ENCODE data around the gene PATL1. TPM values are rescaled to one million over a fixed set of nuclear protein-coding genes. Genes with fewer than 3 reads are reported as not detected.

PATL1 gene
- total and polyA plus RNA-seq, 2 of the 4 experiments (the other 2 are of a cell fraction) = 3.9 to 29.7 TPM

GRCh38 chr11:59698506-59698905 lies 29.7 kb upstream of the PATL1 start:
- no peak overlapping the region for H4K8ac ChIP-seq (ENCODE audit: low read depth in 2 of 2, low read length in 2 of 2)
- H3K9me1 ChIP-seq (ENCODE audit: insufficient read depth, low read length) = no peaks in the 10 kb centered on the region
- no peak overlapping the region for H2BK20ac ChIP-seq (ENCODE audit: low read depth, low read length)
- H3K4me2 ChIP-seq (ENCODE audit: low read depth, low read length) = no peak overlapping the region
- no peaks in the 10 kb centered on the region for H3K27me3 ChIP-seq (ENCODE audit: control insufficient read depth, insufficient read depth, low read length)
- no peak overlapping the region for H4K5ac ChIP-seq (ENCODE audit: low read depth, low read length)
- intact Hi-C loops (cut with micrococcal nuclease) = no loop called here
- DNase-seq = no peak
- H2BK15ac ChIP-seq (ENCODE audit: low read depth, low read length) = no peak overlapping the region
- no peaks in the 10 kb centered on the region for H4K20me1 ChIP-seq (ENCODE audit: insufficient read depth, low read length)
- dilution Hi-C loops (cut with HindIII; ENCODE audit: low sequenced_read_pairs, unreplicated experiment) = no loop called here
- no peak for ATAC-seq (ENCODE audit: low read depth)
- H3K9me3 ChIP-seq (ENCODE audit: control insufficient read depth, insufficient read depth, low read length) = no peaks in the 10 kb centered on the region
- no peak overlapping the region for H3K27ac ChIP-seq (ENCODE audit: insufficient read depth, low read length)
- H3K36me3 ChIP-seq (ENCODE audit: control insufficient read depth, insufficient read depth, low read length) = no peaks in the 10 kb centered on the region
- BruUV-seq (replicated peaks) = no TSS peak
- no peak overlapping the region for H4K91ac ChIP-seq (ENCODE audit: insufficient read depth, low read depth, low read length)
- H2AFZ ChIP-seq (replicated peaks; ENCODE audit: low read length, poor library complexity) = no peak overlapping the region
- H2BK5ac ChIP-seq (ENCODE audit: low read depth, low read length, poor library complexity, severe bottlenecking) = no peak overlapping the region
- H2AK5ac ChIP-seq (ENCODE audit: low read depth, low read length) = no peak overlapping the region
- TF ChIP-seq CEBPB (IDR thresholded peaks at IDR 0.05; ENCODE audit: low read depth, low read length) = 0 out of 2 replicates have a peak, but pooled peaks have one; percentile 1
- no peak for TF ChIP-seq SMC3 (IDR thresholded peaks at IDR 0.05; ENCODE audit: low read depth, low read length)
- H3K4me1 ChIP-seq (ENCODE audit: control insufficient read depth, insufficient read depth, low read length) = no peaks in the 10 kb centered on the region
- H3K9ac ChIP-seq (ENCODE audit: low read depth, low read length) = no peak overlapping the region
- no peak overlapping the region for H3K14ac ChIP-seq (replicated peaks; ENCODE audit: low read depth, low read length)
- no peaks in the 10 kb centered on the region for H3K79me1 ChIP-seq (ENCODE audit: low read depth in 1 of 2, low read length in 2 of 2)
- no peak overlapping the region for H3K4me3 ChIP-seq (ENCODE audit: insufficient read depth, low read depth, low read length)
- CTCF ChIA-PET = no interaction called here
- H3K56ac ChIP-seq (ENCODE audit: extremely low read depth, insufficient read depth, low read length) = no peak overlapping the region
- H3K4ac ChIP-seq (ENCODE audit: low read depth, low read length) = no peak overlapping the region
- no peak overlapping the region for H3K18ac ChIP-seq (ENCODE audit: low read depth, low read length)
- in situ Hi-C loops (cut with MboI; ENCODE audit: low sequenced_read_pairs) = no loop called here
- H3K23ac ChIP-seq (ENCODE audit: low read depth, low read length) = no peak overlapping the region
- POLR2A ChIA-PET (ENCODE audit: unreplicated experiment) = no interaction called here
- H2AK9ac ChIP-seq (replicated peaks; ENCODE audit: low read depth, low read length, poor library complexity) = no peak overlapping the region
- H2BK120ac ChIP-seq (ENCODE audit: low read depth, low read length) = no peak overlapping the region
